Measurements from ENCODE around the gene ABCC3.

DNA sequence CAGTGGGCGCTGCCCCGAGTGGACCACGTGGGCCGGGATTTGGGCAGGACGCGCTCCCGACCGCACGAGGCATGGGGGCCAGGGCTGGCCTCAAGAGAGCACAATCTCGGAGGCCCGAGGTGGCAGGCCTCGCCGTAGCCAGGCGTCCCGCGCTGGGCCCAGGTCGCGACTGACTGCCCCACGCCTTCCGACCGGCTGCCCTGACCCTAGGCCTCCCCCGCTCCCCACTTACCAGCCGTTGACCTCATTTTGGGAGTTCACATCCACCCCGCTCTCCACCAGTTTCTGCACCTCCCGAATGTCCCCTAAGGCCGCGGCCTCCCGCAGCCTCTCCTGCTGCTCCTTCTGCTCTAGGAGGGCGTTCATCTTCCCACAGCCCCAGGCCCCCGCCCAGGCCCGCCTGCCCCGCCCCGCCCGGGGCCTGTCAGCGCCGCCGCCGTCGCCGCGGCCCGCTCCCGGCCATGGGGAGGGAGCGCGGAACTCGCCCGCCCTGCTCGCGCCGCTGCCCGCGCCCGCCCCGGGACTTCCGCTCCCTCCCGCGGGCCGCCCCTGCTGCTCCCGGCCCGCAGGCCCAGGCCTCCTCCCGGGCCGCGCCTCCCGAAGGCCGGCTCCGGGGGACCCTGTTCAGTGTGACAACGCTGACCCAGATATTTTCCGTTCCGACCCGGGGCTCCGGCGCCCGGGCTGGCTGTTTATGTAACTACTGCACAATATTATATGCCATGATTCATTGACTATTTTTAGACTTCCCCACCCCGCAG, 72.8 kb downstream of the ABCC3 start, which contains the start of gene ANKRD40:
- TF ChIP-seq POLR2AphosphoS5 (IDR thresholded peaks at IDR 0.05; ENCODE audit: low read depth) (peak; percentile 24), REST (IDR thresholded peaks at IDR 0.05; ENCODE audit: insufficient replicate concordance, low read depth) (peak; percentile 55), SPI1 (IDR thresholded peaks at IDR 0.05; ENCODE audit: borderline replicate concordance, low read depth) (peak; percentile 45; the same call in 1 of the 2 replicates), GABPA (IDR thresholded peaks at IDR 0.05; ENCODE audit: low read depth) (peak; percentile 91)
- TF ChIP-seq, protein P1, sequence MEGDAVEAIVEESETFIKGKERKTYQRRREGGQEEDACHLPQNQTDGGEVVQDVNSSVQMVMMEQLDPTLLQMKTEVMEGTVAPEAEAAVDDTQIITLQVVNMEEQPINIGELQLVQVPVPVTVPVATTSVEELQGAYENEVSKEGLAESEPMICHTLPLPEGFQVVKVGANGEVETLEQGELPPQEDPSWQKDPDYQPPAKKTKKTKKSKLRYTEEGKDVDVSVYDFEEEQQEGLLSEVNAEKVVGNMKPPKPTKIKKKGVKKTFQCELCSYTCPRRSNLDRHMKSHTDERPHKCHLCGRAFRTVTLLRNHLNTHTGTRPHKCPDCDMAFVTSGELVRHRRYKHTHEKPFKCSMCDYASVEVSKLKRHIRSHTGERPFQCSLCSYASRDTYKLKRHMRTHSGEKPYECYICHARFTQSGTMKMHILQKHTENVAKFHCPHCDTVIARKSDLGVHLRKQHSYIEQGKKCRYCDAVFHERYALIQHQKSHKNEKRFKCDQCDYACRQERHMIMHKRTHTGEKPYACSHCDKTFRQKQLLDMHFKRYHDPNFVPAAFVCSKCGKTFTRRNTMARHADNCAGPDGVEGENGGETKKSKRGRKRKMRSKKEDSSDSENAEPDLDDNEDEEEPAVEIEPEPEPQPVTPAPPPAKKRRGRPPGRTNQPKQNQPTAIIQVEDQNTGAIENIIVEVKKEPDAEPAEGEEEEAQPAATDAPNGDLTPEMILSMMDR (IDR thresholded peaks at IDR 0.05; ENCODE audit: insufficient read depth, low read length): no peak

All from HL-60 (cell line).